IPS DF 6.9 (cell line): ENCODE data around the gene MAST2.

Experiments
- DNase-seq: peaks from one replicate; pipeline ENCODE4 v3.0.0-alpha.2; 2013; ENCODE audit warnings: low read depth, low spot score
- H3K27ac ChIP-seq: one replicate; pipeline ENCODE4 v1.5.1; 2013; ENCODE audit warnings: low read length, control low read depth
- H3K27me3 ChIP-seq: 2 replicates; pipeline ENCODE4 v1.6.1; 2013; ENCODE audit warnings: mild to moderate bottlenecking, low read length; ENCODE audit not compliant: control insufficient read depth, insufficient read depth
- H3K36me3 ChIP-seq: 2 replicates; pipeline ENCODE4 v1.6.1; 2013; ENCODE audit warnings: low read length; ENCODE audit not compliant: control insufficient read depth, insufficient read depth
- H3K4me1 ChIP-seq: 2 replicates; pipeline ENCODE4 v1.6.1; 2013; ENCODE audit warnings: low read length; ENCODE audit not compliant: control insufficient read depth, insufficient read depth
- H3K4me3 ChIP-seq: 2 replicates; pipeline ENCODE4 v1.5.1; 2013; ENCODE audit warnings: mild to moderate bottlenecking, low read length
- H3K9me3 ChIP-seq: 2 replicates; pipeline ENCODE4 v1.6.1; 2013; ENCODE audit warnings: low read length, inconsistent platforms; ENCODE audit not compliant: control insufficient read depth, insufficient read depth
- WGBS: extraction: QIAGEN DNeasy Blood & Tissue Kit; methylation state at CpG from one replicate; pipeline ENCODE4 v1.1.7; 2013; ENCODE audit warnings: mixed read lengths, missing lambda C conversion rate; ENCODE audit not compliant: insufficient read length, insufficient coverage; 5-methylcytosine and 5-hydroxymethylcytosine counted together

MAST2 gene

GRCh38 chr1:46072975-46073374, 269.6 kb downstream of the MAST2 start:
- Histone ChIP-seq H3K27ac (no peak overlapping the region), H3K27me3 (no peaks in the 10 kb centered on the region), H3K36me3 (no peaks in the 10 kb centered on the region; the same call in 1 of the 2 replicates), H3K4me3 (no peak overlapping the region), H3K9me3 (no peaks in the 10 kb centered on the region), H3K4me1 (no peaks in the 10 kb centered on the region)
- no CpG with 5 or more reads among the region's 1 CpG for WGBS
- no peak for DNase-seq

GRCh38 chr1:46076343-46076742, 272.9 kb downstream of the MAST2 start:
- no peak for DNase-seq
- Histone ChIP-seq H3K27me3 (no peaks in the 10 kb centered on the region), H3K9me3 (no peaks in the 10 kb centered on the region), H3K36me3 (no peaks in the 10 kb centered on the region; the same call in 1 of the 2 replicates), H3K27ac (no peak overlapping the region), H3K4me1 (no peaks in the 10 kb centered on the region; the same call in 1 of the 2 replicates), H3K4me3 (no peak overlapping the region)
- WGBS: no CpG with 5 or more reads among the region's 2 CpGs

- no CpG with 5 or more reads among the region's 4 CpGs for WGBS
- Histone ChIP-seq H3K27ac (no peak overlapping the region), H3K4me3 (no peak overlapping the region), H3K27me3 (no peaks in the 10 kb centered on the region), H3K36me3 (no peaks in the 10 kb centered on the region; the same call in 1 of the 2 replicates), H3K4me1 (no peaks in the 10 kb centered on the region; the same call in 1 of the 2 replicates), H3K9me3 (no peaks in the 10 kb centered on the region)
- DNase-seq: no peak
These were observed 274.2 kb downstream of the MAST2 start for GRCh38 chr1:46077644-46078043.

GRCh38 chr1:46080257-46080656, 276.8 kb downstream of the MAST2 start:
- Histone ChIP-seq H3K4me1 (no peaks in the 10 kb centered on the region; the same call in 1 of the 2 replicates), H3K9me3 (no peaks in the 10 kb centered on the region), H3K36me3 (no peaks in the 10 kb centered on the region; the same call in 1 of the 2 replicates), H3K4me3 (no peak overlapping the region), H3K27me3 (no peaks in the 10 kb centered on the region), H3K27ac (no peak overlapping the region)
- DNase-seq: no peak
- WGBS: no CpG with 5 or more reads among the region's 3 CpGs

- Histone ChIP-seq H3K27ac (no peak overlapping the region), H3K4me1 (no peaks in the 10 kb centered on the region; the same call in 1 of the 2 replicates), H3K36me3 (no peaks in the 10 kb centered on the region; the same call in 1 of the 2 replicates), H3K27me3 (no peaks in the 10 kb centered on the region), H3K9me3 (no peaks in the 10 kb centered on the region), H3K4me3 (no peak overlapping the region)
- no peak for DNase-seq
- WGBS: no CpG with 5 or more reads among the region's 7 CpGs
These were observed 277.8 kb downstream of the MAST2 start for GRCh38 chr1:46081206-46081605.

GRCh38 chr1:46081619-46082018, 278.2 kb downstream of the MAST2 start:
- H3K36me3 ChIP-seq: no peaks in the 10 kb centered on the region
- no peak for DNase-seq
- no peak overlapping the region for H3K27ac ChIP-seq
- no peaks in the 10 kb centered on the region for H3K27me3 ChIP-seq
- no CpG with 5 or more reads among the region's 1 CpG for WGBS
- no peak overlapping the region for H3K4me3 ChIP-seq
- no peaks in the 10 kb centered on the region; the same call in 1 of the 2 replicates for H3K4me1 ChIP-seq
- no peaks in the 10 kb centered on the region for H3K9me3 ChIP-seq

- H3K36me3 ChIP-seq: no peaks in the 10 kb centered on the region
These were observed 280.2 kb downstream of the MAST2 start for GRCh38 chr1:46083579-46083978.

GRCh38 chr1:46084553-46085451, 281.4 kb downstream of the MAST2 start:
- H3K9me3 ChIP-seq: no peaks in the 10 kb centered on the region
- no peak for DNase-seq
- no peaks in the 10 kb centered on the region for H3K36me3 ChIP-seq
- no peak overlapping the region for H3K4me3 ChIP-seq
- H3K27me3 ChIP-seq: no peaks in the 10 kb centered on the region
- WGBS: no CpG with 5 or more reads among the region's 1 CpG
- no peak overlapping the region for H3K27ac ChIP-seq
- H3K4me1 ChIP-seq: no peaks in the 10 kb centered on the region; the same call in 1 of the 2 replicates

More at GRCh38 chr1:46083579-46083978, 280.2 kb downstream of the MAST2 start:
- no peak overlapping the region for H3K27ac ChIP-seq
- no peak for DNase-seq
- no peaks in the 10 kb centered on the region for H3K27me3 ChIP-seq
- no peak overlapping the region for H3K4me3 ChIP-seq
- no peaks in the 10 kb centered on the region; the same call in 1 of the 2 replicates for H3K4me1 ChIP-seq
- no peaks in the 10 kb centered on the region for H3K9me3 ChIP-seq
